Measurements from ENCODE around the gene ITPA. TPM values are rescaled to one million over a fixed set of nuclear protein-coding genes. Genes with fewer than 3 reads are reported as not detected.

The ITPA gene
- total RNA-seq, 1 experiment from 2014 or later = 77.3 TPM

GRCh38 chr20:3248167-3248992 is 39.1 kb downstream of the ITPA start:
- Histone ChIP-seq H3K79me2 (ENCODE audit: insufficient read depth, low read length) (no peaks in the 10 kb centered on the region), H3K27me3 (ENCODE audit: insufficient read depth, low read length) (no peaks in the 10 kb centered on the region), H3K9ac (ENCODE audit: low read length) (no peak overlapping the region), H3K9me3 (ENCODE audit: control insufficient read depth in 1 of 2, insufficient read depth in 1 of 2, low read depth in 1 of 2, low read length in 2 of 2) (no peaks in the 10 kb centered on the region), H3K36me3 (ENCODE audit: control insufficient read depth in 1 of 2, insufficient read depth in 2 of 2, low read length in 2 of 2) (no peaks in the 10 kb centered on the region), H4K20me1 (ENCODE audit: insufficient read depth) (no peaks in the 10 kb centered on the region), H3K4me2 (ENCODE audit: low read length) (no peak overlapping the region), H3K4me3 (replicated peaks in 1 of 2; ENCODE audit: low read depth in 1 of 2, low read length in 2 of 2) (no peak overlapping the region), H2AFZ (ENCODE audit: low read depth, low read length, poor library complexity, severe bottlenecking) (no peak overlapping the region), H3K9me2 (ENCODE audit: insufficient read depth) (no peaks in the 10 kb centered on the region), H3K27ac (ENCODE audit: low read depth, low read length) (no peak overlapping the region), H3K4me1 (ENCODE audit: control insufficient read depth in 1 of 2, insufficient read depth in 2 of 2, low read length in 2 of 2) (no peaks in the 10 kb centered on the region; a peak in 1 of 4 replicates)
- no peak for ATAC-seq
- no TSS peak for BruUV-seq (replicated peaks)
- CTCF ChIA-PET = interaction anchor here (1.3 to 1.7 kb wide), 2 partner anchors 10 to 28 kb away, joined by 4 to 5 read pairs; no protein-coding TSS in a partner anchor
- POLR2A ChIA-PET = no interaction called here
- intact Hi-C loops (cut with micrococcal nuclease) = no loop called here
- RAD21 ChIA-PET (ENCODE audit: low non-redundant PET in 1 of 2, low total read pairs in 2 of 2, uncharacterized antibody in 2 of 2, unreplicated experiment in 2 of 2) = no interaction called here
- no peak for DNase-seq (ENCODE audit: low read depth, low spot score)
- no peak for TF ChIP-seq EZH2phosphoT487 (IDR thresholded peaks at IDR 0.05; ENCODE audit: borderline replicate concordance)
- no peak for TF ChIP-seq ZNF274 (IDR thresholded peaks at IDR 0.05; ENCODE audit: low read depth, low read length)
- TF ChIP-seq ATF3 (IDR thresholded peaks at IDR 0.05) = no peak
- TF ChIP-seq MAX (IDR thresholded peaks at IDR 0.05) = no peak
- no peak for TF ChIP-seq TCF7L2 (IDR thresholded peaks at IDR 0.05; ENCODE audit: borderline replicate concordance, extremely low read depth, insufficient read depth, insufficient read length)
- no peak for TF ChIP-seq SRF (IDR thresholded peaks at IDR 0.05; ENCODE audit: low read depth)
- TF ChIP-seq POLR2AphosphoS5 (IDR thresholded peaks at IDR 0.05; ENCODE audit: low read depth, low read length) = no peak
- no peak for TF ChIP-seq EGR1 (IDR thresholded peaks at IDR 0.05; ENCODE audit: low read depth)
- TF ChIP-seq RAD21 (IDR thresholded peaks at IDR 0.05; ENCODE audit: low read depth) = no peak
- TF ChIP-seq FOSL1 (IDR thresholded peaks at IDR 0.05; ENCODE audit: low read depth) = no peak
- TF ChIP-seq EZH2 (IDR thresholded peaks at IDR 0.05) = no peak
- TF ChIP-seq ZFX (IDR thresholded peaks at IDR 0.05) = no peak
- no peak for TF ChIP-seq ELF1 (IDR thresholded peaks at IDR 0.05; ENCODE audit: borderline replicate concordance, low read depth)
- no peak for TF ChIP-seq JUND (IDR thresholded peaks at IDR 0.05)
- TF ChIP-seq YY1 (IDR thresholded peaks at IDR 0.05; ENCODE audit: extremely low read depth, insufficient replicate concordance, low read depth, low read length) = no peak
- no peak for TF ChIP-seq POLR2A (IDR thresholded peaks at IDR 0.05; ENCODE audit: borderline replicate concordance, extremely low read depth, insufficient read depth, insufficient read length)
- TF ChIP-seq SP1 (IDR thresholded peaks at IDR 0.05; ENCODE audit: low read depth) = no peak
- no peak for TF ChIP-seq ZBTB33 (IDR thresholded peaks at IDR 0.05; ENCODE audit: extremely low read depth, insufficient replicate concordance, low read length)
- TF ChIP-seq CTCF (IDR thresholded peaks at IDR 0.05 in 2 of 3, conservative IDR thresholded peaks at IDR 0.05 in 1 of 3; ENCODE audit: borderline replicate concordance in 1 of 3, insufficient read depth in 1 of 3, low read depth in 2 of 3, low read length in 2 of 3) = no peak

All from HCT116 (cell line).